ENCODE results near the gene SPOPL. TPM values are rescaled to one million over a fixed set of nuclear protein-coding genes. Genes with fewer than 3 reads are reported as not detected.

The SPOPL gene
- polyA plus RNA-seq, 1 donor from 2014 or later = 16.4 TPM

DNA sequence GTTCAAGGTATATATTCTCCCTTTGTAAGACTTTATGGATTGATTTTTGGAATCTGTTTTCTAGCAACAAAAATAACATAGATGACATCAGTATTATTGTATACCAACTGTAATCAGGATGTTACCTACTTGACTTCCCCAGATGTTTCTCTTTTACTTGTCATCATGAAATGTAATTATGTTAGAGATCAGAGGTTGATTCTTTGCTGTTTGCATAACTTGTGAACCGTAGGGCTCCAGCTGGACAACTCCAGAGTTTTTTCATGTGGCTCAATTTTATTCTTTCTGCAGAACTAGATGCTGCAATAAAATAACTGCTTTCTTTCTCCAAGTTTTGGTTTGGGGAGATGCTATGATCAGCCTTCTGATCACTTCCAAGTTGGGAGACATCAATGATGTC, 58.1 kb downstream of the SPOPL start:
- H3K36me3 ChIP-seq (ENCODE audit: insufficient read depth, low read length) = no peaks in the 10 kb centered on the region
- no peak overlapping the region for H3K4me2 ChIP-seq (ENCODE audit: low read length)
- H4K20me1 ChIP-seq (ENCODE audit: insufficient read depth) = no peaks in the 10 kb centered on the region
- no peaks in the 10 kb centered on the region for H3K9me2 ChIP-seq (ENCODE audit: insufficient read depth, low read length)
- TF ChIP-seq, protein P1, sequence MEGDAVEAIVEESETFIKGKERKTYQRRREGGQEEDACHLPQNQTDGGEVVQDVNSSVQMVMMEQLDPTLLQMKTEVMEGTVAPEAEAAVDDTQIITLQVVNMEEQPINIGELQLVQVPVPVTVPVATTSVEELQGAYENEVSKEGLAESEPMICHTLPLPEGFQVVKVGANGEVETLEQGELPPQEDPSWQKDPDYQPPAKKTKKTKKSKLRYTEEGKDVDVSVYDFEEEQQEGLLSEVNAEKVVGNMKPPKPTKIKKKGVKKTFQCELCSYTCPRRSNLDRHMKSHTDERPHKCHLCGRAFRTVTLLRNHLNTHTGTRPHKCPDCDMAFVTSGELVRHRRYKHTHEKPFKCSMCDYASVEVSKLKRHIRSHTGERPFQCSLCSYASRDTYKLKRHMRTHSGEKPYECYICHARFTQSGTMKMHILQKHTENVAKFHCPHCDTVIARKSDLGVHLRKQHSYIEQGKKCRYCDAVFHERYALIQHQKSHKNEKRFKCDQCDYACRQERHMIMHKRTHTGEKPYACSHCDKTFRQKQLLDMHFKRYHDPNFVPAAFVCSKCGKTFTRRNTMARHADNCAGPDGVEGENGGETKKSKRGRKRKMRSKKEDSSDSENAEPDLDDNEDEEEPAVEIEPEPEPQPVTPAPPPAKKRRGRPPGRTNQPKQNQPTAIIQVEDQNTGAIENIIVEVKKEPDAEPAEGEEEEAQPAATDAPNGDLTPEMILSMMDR (IDR thresholded peaks at IDR 0.05; ENCODE audit: poor library complexity, severe bottlenecking) = no peak
- no peak for TF ChIP-seq POLR2AphosphoS5 (IDR thresholded peaks at IDR 0.05)
- TF ChIP-seq MXI1 (conservative IDR thresholded peaks at IDR 0.05; ENCODE audit: poor library complexity, severe bottlenecking) = no peak
- TF ChIP-seq TAF1 (IDR thresholded peaks at IDR 0.05; ENCODE audit: low read depth) = no peak
- no peak for TF ChIP-seq SMC3 (conservative IDR thresholded peaks at IDR 0.05; ENCODE audit: poor library complexity)
- no peak for TF ChIP-seq RAD21 (conservative IDR thresholded peaks at IDR 0.05)
- no peak overlapping the region for H2AFZ ChIP-seq (ENCODE audit: low read depth, low read length)
- no peak overlapping the region for H3K9ac ChIP-seq (ENCODE audit: low read length)
- no peaks in the 10 kb centered on the region for H3K27me3 ChIP-seq (ENCODE audit: insufficient read depth, low read depth, low read length)
- no peak overlapping the region for H3K27ac ChIP-seq (ENCODE audit: low read length)
- no peaks in the 10 kb centered on the region for H3K9me3 ChIP-seq (ENCODE audit: low read length)
- H3F3A ChIP-seq (ENCODE audit: insufficient read depth, low read length, poor library complexity, severe bottlenecking) = no peaks in the 10 kb centered on the region
- H3K4me3 ChIP-seq (ENCODE audit: low read length) = no peak overlapping the region
- H3K79me2 ChIP-seq (replicated peaks; ENCODE audit: insufficient read depth, low read length) = no peaks in the 10 kb centered on the region

DNA sequence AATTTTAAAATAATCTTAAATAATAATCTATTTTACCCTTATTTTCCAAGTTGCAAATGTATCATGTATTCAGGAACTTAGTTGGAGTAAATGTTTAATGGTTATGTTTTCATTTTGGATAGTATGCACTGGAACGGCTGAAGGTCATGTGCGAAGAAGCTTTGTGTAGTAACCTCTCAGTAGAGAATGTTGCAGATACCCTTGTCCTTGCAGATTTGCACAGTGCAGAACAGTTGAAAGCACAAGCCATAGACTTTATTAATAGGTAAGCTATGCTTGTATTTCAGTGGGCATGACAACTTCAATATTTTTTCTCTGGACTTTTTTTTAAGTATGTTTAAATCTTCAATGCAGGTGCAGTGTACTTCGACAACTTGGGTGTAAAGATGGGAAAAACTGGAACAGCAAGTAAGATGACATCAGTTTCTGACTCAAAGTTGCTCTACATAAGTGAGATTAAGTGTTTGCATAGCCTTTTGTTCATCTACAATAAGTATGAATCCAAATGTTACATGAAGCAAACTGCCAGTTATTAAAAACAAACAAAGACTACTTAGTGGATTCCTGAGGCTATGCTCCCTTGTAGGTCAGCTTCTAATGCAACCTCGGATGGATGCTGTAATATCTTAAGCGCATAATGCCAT, 63.1 kb downstream of the SPOPL start:
- Histone ChIP-seq H3F3A (ENCODE audit: insufficient read depth, low read length, poor library complexity, severe bottlenecking) (no peaks in the 10 kb centered on the region), H3K4me3 (ENCODE audit: low read length) (no peak overlapping the region), H3K4me2 (ENCODE audit: low read length) (no peak overlapping the region), H3K9ac (ENCODE audit: low read length) (no peak overlapping the region), H2AFZ (ENCODE audit: low read depth, low read length) (no peak overlapping the region), H3K36me3 (ENCODE audit: insufficient read depth, low read length) (peaks cover 3% of the 10 kb centered on the region), H3K9me2 (ENCODE audit: insufficient read depth, low read length) (no peaks in the 10 kb centered on the region), H3K27ac (ENCODE audit: low read length) (no peak overlapping the region), H3K79me2 (replicated peaks; ENCODE audit: insufficient read depth, low read length) (no peaks in the 10 kb centered on the region), H4K20me1 (ENCODE audit: insufficient read depth) (no peaks in the 10 kb centered on the region), H3K9me3 (ENCODE audit: low read length) (no peaks in the 10 kb centered on the region), H3K27me3 (ENCODE audit: insufficient read depth, low read depth, low read length) (no peaks in the 10 kb centered on the region)
- TF ChIP-seq EZH2 (IDR thresholded peaks at IDR 0.05; ENCODE audit: borderline replicate concordance, insufficient read depth, low read length, poor library complexity, severe bottlenecking) (no peak), MXI1 (conservative IDR thresholded peaks at IDR 0.05; ENCODE audit: poor library complexity, severe bottlenecking) (no peak), TAF1 (IDR thresholded peaks at IDR 0.05; ENCODE audit: low read depth) (no peak), EP300 (conservative IDR thresholded peaks at IDR 0.05; ENCODE audit: poor library complexity, severe bottlenecking) (no peak), RAD21 (conservative IDR thresholded peaks at IDR 0.05) (no peak), POLR2AphosphoS5 (IDR thresholded peaks at IDR 0.05) (no peak), SMC3 (conservative IDR thresholded peaks at IDR 0.05; ENCODE audit: poor library complexity) (no peak)
- TF ChIP-seq, protein P2, sequence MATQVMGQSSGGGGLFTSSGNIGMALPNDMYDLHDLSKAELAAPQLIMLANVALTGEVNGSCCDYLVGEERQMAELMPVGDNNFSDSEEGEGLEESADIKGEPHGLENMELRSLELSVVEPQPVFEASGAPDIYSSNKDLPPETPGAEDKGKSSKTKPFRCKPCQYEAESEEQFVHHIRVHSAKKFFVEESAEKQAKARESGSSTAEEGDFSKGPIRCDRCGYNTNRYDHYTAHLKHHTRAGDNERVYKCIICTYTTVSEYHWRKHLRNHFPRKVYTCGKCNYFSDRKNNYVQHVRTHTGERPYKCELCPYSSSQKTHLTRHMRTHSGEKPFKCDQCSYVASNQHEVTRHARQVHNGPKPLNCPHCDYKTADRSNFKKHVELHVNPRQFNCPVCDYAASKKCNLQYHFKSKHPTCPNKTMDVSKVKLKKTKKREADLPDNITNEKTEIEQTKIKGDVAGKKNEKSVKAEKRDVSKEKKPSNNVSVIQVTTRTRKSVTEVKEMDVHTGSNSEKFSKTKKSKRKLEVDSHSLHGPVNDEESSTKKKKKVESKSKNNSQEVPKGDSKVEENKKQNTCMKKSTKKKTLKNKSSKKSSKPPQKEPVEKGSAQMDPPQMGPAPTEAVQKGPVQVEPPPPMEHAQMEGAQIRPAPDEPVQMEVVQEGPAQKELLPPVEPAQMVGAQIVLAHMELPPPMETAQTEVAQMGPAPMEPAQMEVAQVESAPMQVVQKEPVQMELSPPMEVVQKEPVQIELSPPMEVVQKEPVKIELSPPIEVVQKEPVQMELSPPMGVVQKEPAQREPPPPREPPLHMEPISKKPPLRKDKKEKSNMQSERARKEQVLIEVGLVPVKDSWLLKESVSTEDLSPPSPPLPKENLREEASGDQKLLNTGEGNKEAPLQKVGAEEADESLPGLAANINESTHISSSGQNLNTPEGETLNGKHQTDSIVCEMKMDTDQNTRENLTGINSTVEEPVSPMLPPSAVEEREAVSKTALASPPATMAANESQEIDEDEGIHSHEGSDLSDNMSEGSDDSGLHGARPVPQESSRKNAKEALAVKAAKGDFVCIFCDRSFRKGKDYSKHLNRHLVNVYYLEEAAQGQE (IDR thresholded peaks at IDR 0.05; ENCODE audit: borderline replicate concordance) = no peak
- TF ChIP-seq, protein P1 (IDR thresholded peaks at IDR 0.05; ENCODE audit: poor library complexity, severe bottlenecking) = no peak
